Glutamatergic neuron (in vitro differentiated cells): Measurements from ENCODE around the gene HCN2. TPM values are rescaled to one million over a fixed set of nuclear protein-coding genes. Genes with fewer than 3 reads are reported as not detected.

Experiments
- DNase-seq: peaks from one replicate; pipeline ENCODE4 v3.0.0; 2022
- H3K27ac Mint-ChIP-seq: one replicate; pipeline ENCODE4 v1.8.0; 2020; ENCODE audit warnings: mild to moderate bottlenecking, mixed read lengths, inconsistent platforms; ENCODE audit not compliant: unreplicated experiment
- H3K27me3 Mint-ChIP-seq: one replicate; pipeline ENCODE4 v1.8.0; 2020; ENCODE audit warnings: mild to moderate bottlenecking, moderate library complexity, mixed read lengths, inconsistent platforms; ENCODE audit not compliant: unreplicated experiment
- H3K36me3 Mint-ChIP-seq: one replicate; pipeline ENCODE4 v1.8.0; 2020; ENCODE audit warnings: mild to moderate bottlenecking, mixed read lengths, inconsistent platforms; ENCODE audit not compliant: unreplicated experiment
- H3K4me1 Mint-ChIP-seq: one replicate; pipeline ENCODE4 v1.8.0; 2020; ENCODE audit warnings: mild to moderate bottlenecking, low read depth, mixed read lengths, inconsistent platforms; ENCODE audit not compliant: unreplicated experiment
- H3K4me3 Mint-ChIP-seq: one replicate; pipeline ENCODE4 v1.8.0; 2020; ENCODE audit warnings: mild to moderate bottlenecking, mixed read lengths, inconsistent platforms; ENCODE audit not compliant: unreplicated experiment
- H3K9me3 Mint-ChIP-seq: one replicate; pipeline ENCODE4 v1.8.0; 2020; ENCODE audit warnings: mild to moderate bottlenecking, moderate library complexity, mixed read lengths, inconsistent platforms; ENCODE audit not compliant: unreplicated experiment
- CTCF ChIP-seq: fragments of 200-600 bp; sonication (generic); IDR thresholded peaks from one replicate; pipeline ENCODE4 v1.5.0; 2021; ENCODE audit not compliant: partially characterized antibody, unreplicated experiment
- total RNA-seq: library from RNA; stranded (reverse); fragmentation: NEBNext Ultra II Directional; extraction: Animal tissue kit (Norgen Biotek cat#: 25700); gene quantifications from one replicate; pipeline ENCODE4 v1.2.1, GENCODE V29; 2021; ENCODE audit not compliant: unreplicated experiment

Gene HCN2
- total RNA-seq, 1 donor from 2014 or later, result 33.2 TPM

- H3K9me3 Mint-ChIP-seq, result peaks cover 2% of the 10 kb centered on the region
- no peaks in the 10 kb centered on the region for H3K4me1 Mint-ChIP-seq
- no peak within 1 kb of the TSS for H3K27ac Mint-ChIP-seq
- DNase-seq, result no peak
- no peaks in the 10 kb centered on the region for H3K36me3 Mint-ChIP-seq
- peaks cover 2% of the 10 kb centered on the region for H3K27me3 Mint-ChIP-seq
- TF ChIP-seq CTCF, result no peak
- H3K4me3 Mint-ChIP-seq, result no peak within 1 kb of the TSS
Observed at GRCh38 chr19:543910-544608, 45.6 kb upstream of the HCN2 start, which contains the start of gene GZMM. TSS of gene GZMM (plus strand) at chr19:544053. CDS start at chr19:544072, 19 bp downstream.

GRCh38 chr19:547117-547516 lies 42.6 kb upstream of the HCN2 start:
- no peaks in the 10 kb centered on the region for H3K4me1 Mint-ChIP-seq
- H3K36me3 Mint-ChIP-seq, result no peaks in the 10 kb centered on the region
- H3K4me3 Mint-ChIP-seq, result no peak overlapping the region
- peaks cover 2% of the 10 kb centered on the region for H3K27me3 Mint-ChIP-seq
- no peak for TF ChIP-seq CTCF
- no peak overlapping the region for H3K27ac Mint-ChIP-seq
- peaks cover 2% of the 10 kb centered on the region for H3K9me3 Mint-ChIP-seq
- no peak for DNase-seq

- Mint-ChIP-seq H3K9me3 (peaks cover 4% of the 10 kb centered on the region), H3K36me3 (no peaks in the 10 kb centered on the region), H3K4me1 (no peaks in the 10 kb centered on the region), H3K4me3 (no peak overlapping the region), H3K27me3 (peaks cover 2% of the 10 kb centered on the region), H3K27ac (no peak overlapping the region)
- TF ChIP-seq CTCF, result no peak
- DNase-seq, result no peak
Observed at GRCh38 chr19:547836-548720, 41.6 kb upstream of the HCN2 start.

- Mint-ChIP-seq H3K4me1 (no peaks in the 10 kb centered on the region), H3K4me3 (no peak overlapping the region), H3K27me3 (peaks cover 2% of the 10 kb centered on the region), H3K9me3 (peaks cover 2% of the 10 kb centered on the region), H3K36me3 (no peaks in the 10 kb centered on the region), H3K27ac (no peak overlapping the region)
- DNase-seq, result no peak
- no peak for TF ChIP-seq CTCF
Observed at GRCh38 chr19:548886-549830, 40.5 kb upstream of the HCN2 start.
